ENCODE data around the gene HS6ST1. TPM values are rescaled to one million over a fixed set of nuclear protein-coding genes. Genes with fewer than 3 reads are reported as not detected.

The HS6ST1 gene
- polyA plus RNA-seq, 1 experiment, result 12.9 TPM

DNA sequence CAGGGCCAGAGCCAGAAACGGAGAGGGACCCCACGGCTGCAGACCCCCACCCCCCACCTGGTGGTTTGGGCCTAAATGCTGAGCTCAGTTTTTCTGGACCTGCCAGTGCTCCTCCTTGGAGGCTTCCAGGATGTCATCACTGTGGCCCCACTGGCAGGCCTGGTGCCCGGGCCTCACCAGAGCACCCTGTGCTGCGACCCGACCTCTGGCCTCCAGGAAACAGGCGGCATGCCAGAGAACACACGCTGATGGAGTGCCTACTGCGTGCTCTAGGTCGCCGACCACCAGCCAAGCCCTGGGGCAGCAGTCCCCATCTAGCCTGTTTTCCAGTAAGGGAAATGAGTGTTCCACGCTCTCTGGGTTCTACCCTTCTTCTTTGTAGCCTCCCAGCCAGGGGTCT, 33.8 kb downstream of the HS6ST1 start:
- POLR2A ChIA-PET, result no interaction called here
- Histone ChIP-seq H3K36me3 (ENCODE audit: control insufficient read depth, insufficient read depth, low read length) (peaks cover 10% of the 10 kb centered on the region), H3K27me3 (ENCODE audit: control insufficient read depth, insufficient read depth, low read length) (no peaks in the 10 kb centered on the region), H3K4me3 (ENCODE audit: low read depth, low read length) (no peak overlapping the region)
- CTCF ChIA-PET, result interaction anchor here (0.6 kb wide), 1 partner anchor 100 kb away, joined by 3 read pairs; no protein-coding TSS in a partner anchor
- no peak for DNase-seq (ENCODE audit: low read depth)
- TF ChIP-seq, protein P1, sequence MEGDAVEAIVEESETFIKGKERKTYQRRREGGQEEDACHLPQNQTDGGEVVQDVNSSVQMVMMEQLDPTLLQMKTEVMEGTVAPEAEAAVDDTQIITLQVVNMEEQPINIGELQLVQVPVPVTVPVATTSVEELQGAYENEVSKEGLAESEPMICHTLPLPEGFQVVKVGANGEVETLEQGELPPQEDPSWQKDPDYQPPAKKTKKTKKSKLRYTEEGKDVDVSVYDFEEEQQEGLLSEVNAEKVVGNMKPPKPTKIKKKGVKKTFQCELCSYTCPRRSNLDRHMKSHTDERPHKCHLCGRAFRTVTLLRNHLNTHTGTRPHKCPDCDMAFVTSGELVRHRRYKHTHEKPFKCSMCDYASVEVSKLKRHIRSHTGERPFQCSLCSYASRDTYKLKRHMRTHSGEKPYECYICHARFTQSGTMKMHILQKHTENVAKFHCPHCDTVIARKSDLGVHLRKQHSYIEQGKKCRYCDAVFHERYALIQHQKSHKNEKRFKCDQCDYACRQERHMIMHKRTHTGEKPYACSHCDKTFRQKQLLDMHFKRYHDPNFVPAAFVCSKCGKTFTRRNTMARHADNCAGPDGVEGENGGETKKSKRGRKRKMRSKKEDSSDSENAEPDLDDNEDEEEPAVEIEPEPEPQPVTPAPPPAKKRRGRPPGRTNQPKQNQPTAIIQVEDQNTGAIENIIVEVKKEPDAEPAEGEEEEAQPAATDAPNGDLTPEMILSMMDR (IDR thresholded peaks at IDR 0.05; ENCODE audit: insufficient read depth, low read depth, low read length), result no peak

DNA sequence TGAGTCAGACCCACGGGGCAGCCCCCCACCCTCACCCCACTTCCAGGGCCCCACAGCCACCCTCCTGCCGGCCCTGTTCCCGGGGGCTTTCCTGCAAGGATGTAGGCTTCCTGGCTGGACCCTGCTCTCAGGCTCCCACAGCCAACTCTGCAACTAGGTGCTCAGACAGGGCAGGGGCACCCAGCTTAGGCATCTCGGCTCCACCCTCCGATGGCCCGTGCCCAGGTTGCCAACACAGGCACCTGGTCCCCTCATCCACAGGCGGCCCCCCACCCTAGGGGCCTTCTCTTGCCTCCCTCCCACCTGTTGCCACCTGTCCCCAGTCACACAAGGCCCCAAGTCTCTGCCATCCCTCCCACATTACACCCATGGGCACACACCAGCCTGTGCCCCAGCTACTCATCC, 34.6 kb downstream of the HS6ST1 start:
- POLR2A ChIA-PET, result no interaction called here
- TF ChIP-seq, protein P1 (IDR thresholded peaks at IDR 0.05; ENCODE audit: insufficient read depth, low read depth, low read length), result no peak
- peaks cover 11% of the 10 kb centered on the region for H3K36me3 ChIP-seq (ENCODE audit: control insufficient read depth, insufficient read depth, low read length)
- H3K27me3 ChIP-seq (ENCODE audit: control insufficient read depth, insufficient read depth, low read length), result no peaks in the 10 kb centered on the region
- no peak overlapping the region for H3K4me3 ChIP-seq (ENCODE audit: low read depth, low read length)
- CTCF ChIA-PET, result interaction anchor here (0.9 to 2.1 kb wide), 2 partner anchors 10 to 18 kb away, joined by 3 to 7 read pairs; no protein-coding TSS in a partner anchor
- no peak for DNase-seq (ENCODE audit: low read depth)

DNA sequence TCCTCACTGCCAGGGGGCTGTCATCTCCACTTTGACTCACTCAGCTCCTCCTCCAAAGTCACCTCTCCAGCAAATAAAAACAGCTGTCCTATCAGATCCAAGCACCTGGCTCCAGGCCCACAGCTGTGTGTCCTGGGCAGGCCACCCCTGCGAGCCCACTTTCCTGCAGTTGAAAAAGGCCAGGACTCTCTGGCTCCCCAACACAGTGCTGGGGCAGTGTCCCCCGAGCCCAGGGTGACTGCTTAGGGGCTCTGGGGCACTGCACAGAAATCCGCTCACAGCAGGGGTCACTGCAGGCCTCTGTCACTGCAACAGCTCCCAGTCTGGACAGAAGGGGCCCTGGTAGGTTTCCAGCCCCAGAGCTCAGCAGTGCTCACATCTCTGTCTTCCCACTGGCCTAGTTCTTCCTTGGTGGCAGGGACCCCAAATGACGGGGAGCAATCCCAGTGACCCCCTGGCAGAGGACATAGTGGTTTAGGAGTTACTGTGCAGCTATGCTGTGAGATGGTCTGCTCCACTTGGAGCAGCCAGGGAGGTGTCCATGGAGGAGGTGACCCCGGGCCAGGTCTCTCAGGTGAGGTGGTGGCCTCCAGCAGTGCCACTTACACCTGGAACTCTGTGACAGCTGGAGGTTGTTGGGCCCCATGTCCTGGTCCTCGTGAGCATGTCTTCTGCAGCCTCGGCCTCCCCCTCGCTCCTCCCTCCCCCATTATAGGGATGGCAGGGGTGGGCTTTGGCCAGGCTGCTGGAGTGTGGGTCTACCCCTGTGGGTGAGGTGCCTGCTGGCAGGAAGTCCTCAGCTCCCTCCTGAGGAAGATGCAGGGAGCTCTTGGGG, 35.5 kb downstream of the HS6ST1 start:
- Histone ChIP-seq H3K36me3 (ENCODE audit: control insufficient read depth, insufficient read depth, low read length) (peaks cover 10% of the 10 kb centered on the region), H3K4me3 (ENCODE audit: low read depth, low read length) (no peak overlapping the region), H3K27me3 (ENCODE audit: control insufficient read depth, insufficient read depth, low read length) (no peaks in the 10 kb centered on the region)
- CTCF ChIA-PET, result interaction anchor here (0.9 to 2.1 kb wide), 6 partner anchors 8 to 25 kb away, joined by 3 to 7 read pairs (median 3); no protein-coding TSS in a partner anchor
- no peak for DNase-seq (ENCODE audit: low read depth)
- POLR2A ChIA-PET, result no interaction called here
- TF ChIP-seq, protein P1 (IDR thresholded peaks at IDR 0.05; ENCODE audit: insufficient read depth, low read depth, low read length), result no peak

DNA sequence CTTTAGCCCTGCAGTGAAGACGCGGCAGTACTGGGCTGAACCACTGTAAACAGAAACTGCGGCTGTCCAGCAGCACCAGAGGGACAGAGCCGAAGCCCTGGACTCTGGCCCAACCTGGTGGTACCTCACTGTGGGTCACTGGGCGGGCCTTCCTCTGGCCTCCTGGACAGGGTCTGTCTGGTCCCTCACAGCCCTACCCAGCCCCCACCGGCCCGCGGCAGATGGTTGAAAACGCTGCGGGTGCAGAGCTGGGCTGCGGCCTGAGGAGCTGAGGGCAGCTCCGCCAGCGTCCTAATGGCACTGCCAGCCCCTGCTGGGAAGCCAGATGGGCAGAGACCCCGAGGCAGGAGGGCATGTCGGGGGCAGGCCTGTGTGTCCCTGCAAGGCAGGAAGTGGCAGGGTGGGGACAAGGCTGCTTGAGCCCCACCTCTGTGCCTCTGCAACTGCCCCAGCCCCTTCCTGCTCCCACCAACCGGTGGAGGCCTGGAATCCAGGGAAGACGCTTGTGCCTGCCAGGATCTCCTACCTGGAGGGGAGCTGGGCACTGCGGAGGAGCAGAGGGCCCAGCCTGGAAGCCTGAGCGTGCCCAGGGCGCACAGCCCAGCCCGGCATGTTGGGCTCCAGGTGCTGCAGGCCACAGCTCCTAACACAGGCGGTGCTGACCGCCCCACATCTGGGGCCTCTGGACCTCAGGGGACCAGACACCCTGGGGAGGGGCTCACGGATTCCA, 36.3 kb downstream of the HS6ST1 start:
- TF ChIP-seq, protein P1 (IDR thresholded peaks at IDR 0.05; ENCODE audit: insufficient read depth, low read depth, low read length), result no peak
- ChIA-PET POLR2A (no interaction called here), CTCF (interaction anchor here (0.9 to 2.1 kb wide), 5 partner anchors 9 to 26 kb away, joined by 3 to 7 read pairs (median 3); no protein-coding TSS in a partner anchor)
- peaks cover 10% of the 10 kb centered on the region for H3K36me3 ChIP-seq (ENCODE audit: control insufficient read depth, insufficient read depth, low read length)
- no peak for DNase-seq (ENCODE audit: low read depth)
- H3K4me3 ChIP-seq (ENCODE audit: low read depth, low read length), result no peak overlapping the region
- H3K27me3 ChIP-seq (ENCODE audit: control insufficient read depth, insufficient read depth, low read length), result no peaks in the 10 kb centered on the region

GRCh38 chr2:128281852-128282245, 36.8 kb downstream of the HS6ST1 start:
- ChIA-PET POLR2A (no interaction called here), CTCF (no interaction called here)
- Histone ChIP-seq H3K27me3 (ENCODE audit: control insufficient read depth, insufficient read depth, low read length) (no peaks in the 10 kb centered on the region), H3K4me3 (ENCODE audit: low read depth, low read length) (no peak overlapping the region), H3K36me3 (ENCODE audit: control insufficient read depth, insufficient read depth, low read length) (peaks cover 10% of the 10 kb centered on the region)
- TF ChIP-seq, protein P1 (IDR thresholded peaks at IDR 0.05; ENCODE audit: insufficient read depth, low read depth, low read length), result no peak
- no peak for DNase-seq (ENCODE audit: low read depth)

All from BJ (cell line).